ENCODE data around the gene ATXN2L. TPM values are rescaled to one million over a fixed set of nuclear protein-coding genes. Genes with fewer than 3 reads are reported as not detected.

ATXN2L gene
- total and polyA plus RNA-seq, 2 of the 13 experiments (the other 11 are each of a cell fraction or from before 2014, with no cell fraction given), result 40.8 to 55.1 TPM

- 0 out of 2 replicates have a peak, but pooled peaks have one; percentile 27 for TF ChIP-seq ZNF589 (CRISPR knock-in tag; conservative IDR thresholded peaks at IDR 0.05)
- TF ChIP-seq MAFF (IDR thresholded peaks at IDR 0.05; ENCODE audit: low read depth, low read length), result no peak
- peak; percentile 64; the same call in 1 of the 2 replicates for TF ChIP-seq SP4 (CRISPR knock-in tag; IDR thresholded peaks at IDR 0.05)
- no peak for TF ChIP-seq KDM6A (CRISPR knock-in tag; IDR thresholded peaks at IDR 0.05; ENCODE audit: low read depth)
- no peak; the same call in 1 of the 2 replicates for TF ChIP-seq NFE2L1 (CRISPR knock-in tag; IDR thresholded peaks at IDR 0.05; ENCODE audit: borderline replicate concordance)
- TF ChIP-seq HNRNPH1 (optimal IDR thresholded peaks at IDR 0.05; ENCODE audit: low read depth, low read length), result no peak
- peak; percentile 93 for TF ChIP-seq NFATC3 (CRISPR knock-in tag; IDR thresholded peaks at IDR 0.05)
- TF ChIP-seq ZSCAN29 (CRISPR knock-in tag; conservative IDR thresholded peaks at IDR 0.05), result 0 out of 2 replicates have a peak, but pooled peaks have one; percentile 27
- TF ChIP-seq BCLAF1 (IDR thresholded peaks at IDR 0.05), result no peak
- no peak for TF ChIP-seq NFIB (CRISPR knock-in tag; IDR thresholded peaks at IDR 0.05; ENCODE audit: borderline replicate concordance)
- TF ChIP-seq IKZF1 (IDR thresholded peaks at IDR 0.05), result no peak
- no peak for TF ChIP-seq ZNF766 (CRISPR knock-in tag; IDR thresholded peaks at IDR 0.05; ENCODE audit: borderline replicate concordance)
- TF ChIP-seq ZBTB7A (CRISPR knock-in tag; IDR thresholded peaks at IDR 0.05), result peak; percentile 81
- TF ChIP-seq PAX8 (CRISPR knock-in tag; IDR thresholded peaks at IDR 0.05; ENCODE audit: borderline replicate concordance), result no peak
- peak; percentile 33 for TF ChIP-seq ZNF280B (CRISPR knock-in tag; IDR thresholded peaks at IDR 0.05; ENCODE audit: borderline replicate concordance)
- TF ChIP-seq ZBTB7B (CRISPR knock-in tag; IDR thresholded peaks at IDR 0.05), result peak; percentile 68
- TF ChIP-seq TRAFD1 (CRISPR knock-in tag; IDR thresholded peaks at IDR 0.05; ENCODE audit: borderline replicate concordance), result peak; percentile 84; the same call in 1 of the 2 replicates
- peak; percentile 65; the same call in 1 of the 2 replicates for TF ChIP-seq PHF21A (CRISPR knock-in tag; IDR thresholded peaks at IDR 0.05)
- peak; percentile 16; the same call in 1 of the 2 replicates for TF ChIP-seq CEBPG (CRISPR knock-in tag; IDR thresholded peaks at IDR 0.05)
- TF ChIP-seq CENPT (CRISPR knock-in tag; IDR thresholded peaks at IDR 0.05; ENCODE audit: low read depth), result no peak
Measured at GRCh38 chr16:28846080-28846932, 23.5 kb downstream of the ATXN2L start, which contains the start of gene TUFM (continued).
